Peyer's patch (tissue), 4 donors: ENCODE results near the gene EBP. TPM values are rescaled to one million over a fixed set of nuclear protein-coding genes. Genes with fewer than 3 reads are reported as not detected.

Source experiments
- DNase-seq, 3 donors: peaks; one replicate each; pipeline ENCODE4 v3.0.0-alpha.2; 2017 to 2019
- H3K27ac ChIP-seq, 4 donors: fragments of 200-600 bp; sonication (generic); one replicate each; pipeline ENCODE4 v1.5.1; 2016 to 2019
- H3K27me3 ChIP-seq, 2 donors: fragments of 200-600 bp; sonication (generic); one replicate each; pipeline ENCODE4 v1.5.1; 2019
- H3K36me3 ChIP-seq, 3 donors: fragments of 200-600 bp; sonication (generic); one replicate each; pipeline ENCODE4 v1.5.1; 2016 to 2019
- H3K4me1 ChIP-seq, 4 donors: fragments of 200-600 bp; sonication (generic); one replicate each; pipeline ENCODE4 v1.5.1; 2016 to 2019
- H3K4me3 ChIP-seq, 4 donors: fragments of 200-600 bp; sonication (generic); 1 replicate in 3 of 4; 2 replicates in 1 of 4; pipeline ENCODE4 v1.5.1; 2016 to 2019; ENCODE audit warnings: mild to moderate bottlenecking in 1 of 4
- H3K9me3 ChIP-seq, 4 donors: fragments of 200-600 bp; sonication (generic); one replicate each; pipeline ENCODE4 v1.5.1; 2016 to 2019; ENCODE audit warnings: mild to moderate bottlenecking in 1 of 4
- CTCF ChIP-seq, 6 experiments: fragments of 450-650 bp in 4 of 6; fragments of 200-600 bp in 2 of 6; sonication (generic) in 1 of 6; IDR thresholded peaks; one replicate each; pipeline ENCODE4 v1.5.1; 2017 to 2019; ENCODE audit warnings: antibody characterized with exemption in 6 of 6, mild to moderate bottlenecking in 3 of 6, moderate library complexity in 1 of 6
- POLR2A ChIP-seq, 2 donors: fragments of 450-650 bp; IDR thresholded peaks; one replicate each; pipeline ENCODE4 v1.5.1; 2017; ENCODE audit warnings: antibody characterized with exemption in 2 of 2, mild to moderate bottlenecking in 2 of 2, moderate library complexity in 2 of 2
- total RNA-seq, 4 donors: library from RNA; depleted of rRNA; stranded (reverse); fragments of >200 nt; gene quantifications; one replicate each; pipeline ENCODE4 v1.1.0, GENCODE V29; 2016

Gene EBP
- total RNA-seq, 4 donors from 2014 or later: 47.0 to 189 (median 134) TPM

GRCh38 chrX:48558271-48558670 is 36.7 kb downstream of the EBP start:
- DNase-seq: no peak
- Histone ChIP-seq H3K9me3 (no peaks in the 10 kb centered on the region), H3K4me1 (no peaks in the 10 kb centered on the region), H3K27ac (no peak overlapping the region), H3K27me3 (no peaks in the 10 kb centered on the region), H3K4me3 (no peak overlapping the region), H3K36me3 (peaks cover 0 to 19% (median 0%) of the 10 kb centered on the region in 3 donors)
- TF ChIP-seq POLR2A (IDR thresholded peaks at IDR 0.05) (no peak), CTCF (IDR thresholded peaks at IDR 0.05) (no peak)

GRCh38 chrX:48559636-48560035 is 38.0 kb downstream of the EBP start:
- no peaks in the 10 kb centered on the region for H3K4me1 ChIP-seq
- H3K9me3 ChIP-seq: no peaks in the 10 kb centered on the region
- peaks cover 0 to 19% (median 0%) of the 10 kb centered on the region in 3 donors for H3K36me3 ChIP-seq
- no peaks in the 10 kb centered on the region for H3K27me3 ChIP-seq
- no peak for DNase-seq
- TF ChIP-seq POLR2A (IDR thresholded peaks at IDR 0.05) (no peak), CTCF (IDR thresholded peaks at IDR 0.05) (no peak)
- H3K4me3 ChIP-seq: no peak overlapping the region
- H3K27ac ChIP-seq: no peak overlapping the region

- Histone ChIP-seq H3K4me1 (no peaks in the 10 kb centered on the region), H3K27ac (no peak overlapping the region), H3K27me3 (no peaks in the 10 kb centered on the region), H3K9me3 (no peaks in the 10 kb centered on the region), H3K4me3 (no peak overlapping the region), H3K36me3 (peaks cover 0 to 19% (median 0%) of the 10 kb centered on the region in 3 donors)
- TF ChIP-seq CTCF (IDR thresholded peaks at IDR 0.05) (no peak), POLR2A (IDR thresholded peaks at IDR 0.05) (no peak)
- no peak for DNase-seq
Observed at GRCh38 chrX:48560056-48560455, 38.4 kb downstream of the EBP start.

GRCh38 chrX:48560681-48561080 is 39.1 kb downstream of the EBP start:
- no peak overlapping the region for H3K27ac ChIP-seq
- no peaks in the 10 kb centered on the region for H3K9me3 ChIP-seq
- H3K4me1 ChIP-seq: no peaks in the 10 kb centered on the region
- no peaks in the 10 kb centered on the region for H3K27me3 ChIP-seq
- H3K4me3 ChIP-seq: no peak overlapping the region
- H3K36me3 ChIP-seq: peaks cover 0 to 19% (median 0%) of the 10 kb centered on the region in 3 donors
- DNase-seq: no peak
- TF ChIP-seq CTCF (IDR thresholded peaks at IDR 0.05) (no peak), POLR2A (IDR thresholded peaks at IDR 0.05) (no peak)

- H3K9me3 ChIP-seq: no peaks in the 10 kb centered on the region
- no peak for TF ChIP-seq POLR2A (IDR thresholded peaks at IDR 0.05)
- no peak for TF ChIP-seq CTCF (IDR thresholded peaks at IDR 0.05)
- H3K36me3 ChIP-seq: no peaks in the 10 kb centered on the region
- no peak overlapping the region for H3K27ac ChIP-seq
- H3K27me3 ChIP-seq: no peaks in the 10 kb centered on the region
- no peak for DNase-seq
- peaks cover 0 to under 1% (median 0%) of the 10 kb centered on the region in 4 donors for H3K4me1 ChIP-seq
- no peak overlapping the region for H3K4me3 ChIP-seq
Observed at GRCh38 chrX:48569958-48570357, 48.4 kb downstream of the EBP start.
